NCI-H146 (cell line): ENCODE measurements around the gene TRIP13.
A peak's percentile ranks its signal among the peaks of the same experiment; 100 is the strongest.
"Not testable (repeated sequence)": the region's sequence is repeated elsewhere in the genome, so short reads cannot be mapped to it uniquely, and the experiment has no call there.

Source experiments
- DNase-seq: peaks from one replicate; lab custom pipeline; 2025; lab: John Stamatoyannopoulos, UW

Gene TRIP13

DNA sequence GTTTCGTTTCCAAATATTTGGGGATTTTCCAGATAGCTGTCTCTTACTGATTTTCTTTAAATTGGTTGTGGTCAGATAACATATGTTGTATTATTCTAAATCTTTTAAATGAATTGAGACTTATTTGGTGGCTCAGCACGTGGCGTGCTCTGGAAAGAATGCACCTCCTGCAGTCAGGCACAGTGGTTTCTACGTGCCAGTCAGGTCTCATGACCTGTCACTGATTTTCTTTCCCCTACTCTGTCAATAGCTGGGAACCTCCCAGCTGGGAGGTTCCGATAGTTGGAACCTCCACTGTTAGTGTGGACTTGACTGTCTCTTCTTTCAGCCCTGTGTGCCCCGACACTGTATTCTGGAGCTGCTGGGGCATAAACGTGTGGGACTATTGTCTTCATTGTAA, 27.6 kb downstream of the TRIP13 start:
- no peak for DNase-seq

DNA sequence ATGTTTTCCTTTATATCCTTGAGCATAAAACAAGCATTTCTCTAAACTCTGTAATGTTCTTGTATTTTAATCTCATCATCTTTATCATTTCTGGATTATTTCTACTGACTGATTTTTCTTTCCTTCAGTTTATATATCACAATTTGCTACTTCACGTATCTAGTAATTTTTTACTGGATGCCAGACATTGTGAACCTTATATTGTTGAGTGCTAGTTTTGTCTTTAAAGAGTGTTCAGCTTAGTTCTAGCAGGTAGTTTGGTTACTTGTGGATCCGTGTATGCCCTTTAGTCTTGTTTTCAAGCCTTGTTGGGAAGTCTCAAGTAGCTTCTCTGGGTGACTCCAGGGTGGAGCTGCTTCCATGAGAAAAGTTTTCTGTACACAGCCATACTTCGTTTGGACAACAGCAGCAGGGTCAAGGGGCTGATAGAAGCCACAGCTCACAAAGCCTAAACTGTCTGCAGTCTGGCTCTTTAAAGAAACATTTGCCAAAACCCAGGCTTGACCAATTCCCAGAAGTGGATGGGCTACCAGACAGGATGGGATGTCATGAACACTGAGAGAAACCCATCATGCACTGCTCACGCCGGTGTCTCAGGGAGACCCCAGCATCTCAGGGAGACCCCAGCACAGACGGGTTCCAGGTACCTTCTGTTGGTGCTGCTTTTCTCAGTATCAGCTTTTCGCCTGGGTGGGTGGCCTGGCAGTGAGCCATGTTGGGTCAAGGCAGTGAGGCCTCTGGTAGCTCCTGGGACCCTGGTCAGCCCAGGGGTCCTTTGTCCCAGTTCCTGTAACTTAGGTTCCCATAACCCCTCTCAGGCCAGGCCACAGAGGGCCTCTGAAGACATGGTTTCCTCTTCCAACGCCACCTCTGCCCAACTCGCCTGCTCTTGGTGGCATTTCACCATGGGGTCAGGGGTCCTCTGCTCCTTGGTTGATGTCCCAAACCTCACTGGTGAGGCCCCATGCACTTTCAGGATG, 29.1 kb downstream of the TRIP13 start:
- no peak for DNase-seq

DNA sequence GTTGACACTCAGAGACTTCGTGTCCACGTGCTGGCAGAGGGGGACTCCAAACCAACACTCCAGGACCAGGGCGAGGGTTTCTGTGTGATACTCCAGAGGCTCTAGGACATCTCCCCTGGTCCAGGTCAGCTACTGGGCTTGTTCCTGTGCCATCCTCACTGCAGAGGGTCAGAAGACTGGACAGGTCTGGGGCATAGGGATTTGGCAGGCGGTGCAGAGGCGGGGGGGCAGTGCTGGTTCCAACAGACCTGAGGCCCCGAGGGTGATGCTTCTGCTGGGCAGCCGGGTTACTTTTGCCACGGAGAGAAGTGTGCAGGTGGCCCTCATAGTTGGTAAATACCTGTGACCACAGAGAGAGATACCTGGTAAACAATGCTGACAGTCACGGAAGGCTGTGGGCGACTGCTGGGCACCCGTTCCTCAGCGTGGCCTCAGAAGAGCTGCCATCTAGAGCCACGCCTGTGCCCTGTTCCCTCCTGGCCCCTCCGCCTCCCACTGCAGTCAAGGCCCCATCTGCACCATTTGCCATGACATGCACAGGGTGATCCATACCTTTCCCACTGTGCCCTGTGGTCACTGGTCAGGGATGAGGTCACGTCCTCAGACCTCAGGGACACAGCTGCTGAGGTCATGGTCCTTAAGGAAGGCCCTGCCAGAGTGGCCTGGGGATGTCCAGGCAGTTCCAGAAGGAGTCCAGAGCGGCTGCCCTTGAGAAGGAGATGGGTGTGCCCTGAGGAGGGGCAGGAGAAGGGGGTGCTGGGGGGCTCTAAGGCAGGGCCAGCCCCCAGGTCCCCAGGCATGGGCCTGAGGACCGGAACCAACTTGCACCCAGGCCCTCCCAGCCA, 30.0 kb downstream of the TRIP13 start:
- no peak for DNase-seq

DNA sequence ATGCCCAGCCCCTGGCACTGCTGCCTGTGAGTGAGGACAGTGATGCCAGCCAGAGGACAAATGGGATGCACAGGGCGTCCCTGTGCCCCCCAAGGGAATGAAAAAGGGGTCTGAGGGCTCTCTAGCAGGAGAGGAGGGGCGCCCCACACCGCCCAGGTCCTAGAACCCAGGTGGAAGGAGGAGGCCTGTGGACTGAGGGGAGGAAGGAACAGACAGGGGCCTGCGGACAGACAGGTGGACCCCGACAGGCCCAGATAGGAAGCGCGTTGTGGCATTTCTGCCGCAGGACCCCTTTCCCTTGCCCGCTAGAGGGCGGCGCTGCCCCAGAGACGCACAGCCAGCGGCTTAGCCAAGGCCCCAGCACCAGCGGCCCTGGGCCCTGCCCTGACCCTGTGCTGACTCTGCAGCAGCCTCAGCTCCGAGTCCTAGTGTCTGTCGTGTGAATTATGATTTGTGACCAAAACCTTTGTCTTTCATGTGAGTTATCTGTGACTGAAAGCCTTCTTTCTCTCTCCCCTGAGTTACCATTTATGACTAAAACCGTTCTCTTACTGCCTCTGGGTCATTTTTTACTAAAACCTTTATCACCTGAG, 30.7 kb downstream of the TRIP13 start:
- peak; percentile 66 for DNase-seq

DNA sequence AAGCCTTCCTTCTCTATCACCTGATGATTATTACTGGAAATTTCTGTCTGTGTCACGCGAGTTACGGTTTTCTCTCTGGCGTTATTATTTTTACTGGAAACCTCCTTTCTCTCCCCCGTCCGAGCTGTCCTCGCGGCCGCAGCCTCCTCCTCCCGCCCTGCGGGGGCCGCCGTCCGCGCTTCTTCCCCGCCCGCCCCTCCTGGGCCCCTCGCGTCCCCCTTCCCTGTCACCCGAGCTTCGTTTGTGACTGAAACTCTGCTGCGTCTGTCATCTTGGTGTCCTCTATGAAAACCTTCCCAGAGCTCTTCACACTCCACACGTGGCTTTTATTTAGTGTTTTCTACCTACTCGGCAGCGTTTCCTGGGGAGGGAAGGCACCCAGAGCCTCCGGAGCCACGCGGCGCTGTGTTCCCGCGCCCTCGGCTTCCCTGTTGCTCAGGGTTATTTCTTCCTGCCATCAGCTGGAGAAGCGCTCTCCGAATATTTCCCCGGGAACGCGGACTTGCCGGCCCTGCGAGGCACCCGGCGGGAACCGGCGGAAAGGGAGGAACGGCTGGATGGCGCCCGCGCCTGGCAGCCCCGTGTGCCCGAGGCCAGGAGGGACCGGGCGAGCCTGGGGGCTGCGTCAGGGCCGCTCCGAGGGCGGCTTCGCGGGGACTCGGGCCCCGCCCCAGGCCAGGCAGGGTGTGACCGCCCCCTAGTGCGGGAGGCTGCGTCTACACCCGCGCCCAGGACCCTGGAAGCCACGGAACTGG, 33.9 kb downstream of the TRIP13 start:
- no peak for DNase-seq

DNA sequence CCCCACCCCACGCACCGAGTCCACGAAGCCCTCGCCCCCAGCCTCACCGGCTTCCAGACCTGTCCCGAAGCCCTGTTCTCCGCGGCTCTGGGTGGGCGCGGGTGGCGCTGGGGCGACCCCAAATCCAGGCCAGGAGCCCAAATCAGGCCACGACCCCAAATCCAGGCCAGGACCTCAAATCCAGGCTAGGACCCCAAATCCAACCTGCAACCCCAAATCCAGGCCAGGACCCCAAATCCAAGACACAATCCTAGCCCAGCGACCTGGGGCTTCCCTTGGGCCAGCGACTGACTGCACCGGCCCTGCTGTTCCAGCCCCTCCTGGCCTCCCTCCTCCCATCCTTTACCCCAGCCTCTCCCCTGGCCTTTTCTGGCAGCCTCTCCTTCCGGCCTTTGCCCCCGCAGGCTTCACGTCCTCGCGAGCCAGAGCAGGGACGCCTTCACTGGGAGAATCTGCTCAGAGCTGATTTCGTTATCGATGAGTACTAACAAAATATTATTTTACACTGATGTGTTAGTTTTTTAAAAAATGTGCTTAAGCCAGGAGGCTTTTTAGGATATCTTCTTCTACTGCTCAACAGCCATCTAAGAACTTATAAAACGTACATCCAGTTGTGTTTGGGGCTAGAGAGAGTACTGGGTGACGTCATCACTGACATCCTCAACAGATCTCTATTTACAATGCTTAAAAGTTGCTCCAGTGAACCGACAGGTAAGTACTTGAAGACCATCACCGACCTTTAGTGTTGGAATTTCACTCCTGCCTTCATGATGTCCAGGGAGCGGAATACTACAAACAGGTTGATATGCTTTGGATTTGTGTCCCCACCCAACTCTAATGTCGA, 34.7 kb downstream of the TRIP13 start:
- DNase-seq: no peak

DNA sequence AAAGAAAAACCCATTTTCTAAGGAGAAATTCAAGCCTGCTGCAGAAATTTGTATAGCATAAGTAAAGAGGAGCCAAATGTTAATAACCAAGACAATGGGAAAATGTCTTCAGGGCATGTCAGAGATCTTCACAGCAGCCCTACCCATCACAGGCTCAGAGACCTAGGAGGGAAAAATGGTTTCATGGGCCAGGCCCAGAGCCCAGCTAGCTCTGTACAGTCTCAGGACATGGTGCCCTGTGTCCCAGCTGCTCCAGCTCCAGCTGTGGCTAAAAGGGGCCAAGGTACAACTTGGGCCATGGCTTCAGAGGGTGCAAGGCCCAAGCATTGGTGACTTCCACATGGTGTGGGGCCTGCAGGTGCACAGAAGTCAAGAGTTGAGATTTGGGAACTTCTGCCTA, 36.5 kb downstream of the TRIP13 start:
- not testable (repeated sequence) for DNase-seq

DNA sequence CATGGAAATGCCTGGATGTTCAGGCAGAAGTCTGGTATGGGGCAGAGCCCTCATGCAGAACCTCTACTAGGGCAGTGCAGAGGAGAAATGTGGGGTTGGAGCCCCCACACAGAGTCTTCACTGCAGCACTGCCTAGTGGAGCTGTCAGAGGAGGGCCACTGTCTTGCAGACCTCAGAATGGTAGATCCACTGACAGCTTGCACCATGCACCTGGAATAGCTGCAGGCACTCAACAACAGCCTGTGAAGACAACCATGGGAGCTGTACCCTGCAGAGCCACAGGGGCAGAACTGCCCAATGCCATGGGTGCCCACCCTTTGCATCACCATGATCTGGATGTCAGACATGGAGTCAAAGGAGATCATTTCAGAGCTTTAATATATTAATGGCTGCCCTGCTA, 36.9 kb downstream of the TRIP13 start:
- no peak for DNase-seq

DNA sequence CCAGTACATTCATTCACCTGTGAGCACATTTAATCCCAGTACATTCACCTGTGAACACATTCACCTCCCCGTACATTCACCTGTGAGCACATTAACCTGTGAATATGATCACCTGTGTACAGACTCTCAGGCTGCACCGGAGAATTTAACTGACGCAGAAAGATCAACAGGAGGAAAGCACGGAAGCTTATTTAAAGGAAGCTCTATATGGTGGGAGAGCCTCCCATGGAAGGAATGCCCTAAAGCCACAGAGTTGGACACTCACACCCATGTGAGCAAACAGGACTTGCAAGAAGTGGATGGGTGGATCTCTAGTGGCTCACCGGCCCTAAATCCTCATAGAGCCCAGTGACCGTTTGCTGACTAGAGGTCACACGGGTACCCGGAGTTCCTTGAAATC, 38.2 kb downstream of the TRIP13 start:
- no peak for DNase-seq

DNA sequence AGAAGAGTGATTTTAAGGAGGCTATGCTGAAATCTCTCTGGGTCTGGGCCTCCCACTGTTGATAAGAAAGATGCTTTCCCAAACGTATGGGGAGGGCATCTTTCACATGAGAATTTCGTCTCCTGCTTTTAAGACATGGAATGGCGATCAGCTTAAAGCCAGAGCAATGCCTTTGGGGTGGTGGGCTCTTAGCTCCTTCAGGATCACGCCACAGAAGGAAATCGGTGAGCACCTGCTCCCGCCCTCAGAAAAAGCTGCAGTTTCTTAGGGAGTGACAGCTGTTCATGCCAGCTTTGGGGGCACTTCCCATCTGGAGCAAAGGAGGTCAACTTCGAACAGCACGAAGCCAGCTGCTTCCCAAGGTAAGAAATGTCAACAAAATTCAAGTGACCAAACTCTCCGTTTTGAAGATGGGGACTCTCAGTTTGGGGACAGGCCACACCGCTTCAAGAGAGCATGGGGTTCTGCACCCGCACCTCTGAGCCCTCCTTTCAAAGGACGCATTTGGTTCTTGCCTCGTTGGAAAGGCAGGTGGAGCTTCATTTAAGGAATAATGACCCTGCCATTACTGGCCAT, 39.0 kb downstream of the TRIP13 start:
- no peak for DNase-seq

DNA sequence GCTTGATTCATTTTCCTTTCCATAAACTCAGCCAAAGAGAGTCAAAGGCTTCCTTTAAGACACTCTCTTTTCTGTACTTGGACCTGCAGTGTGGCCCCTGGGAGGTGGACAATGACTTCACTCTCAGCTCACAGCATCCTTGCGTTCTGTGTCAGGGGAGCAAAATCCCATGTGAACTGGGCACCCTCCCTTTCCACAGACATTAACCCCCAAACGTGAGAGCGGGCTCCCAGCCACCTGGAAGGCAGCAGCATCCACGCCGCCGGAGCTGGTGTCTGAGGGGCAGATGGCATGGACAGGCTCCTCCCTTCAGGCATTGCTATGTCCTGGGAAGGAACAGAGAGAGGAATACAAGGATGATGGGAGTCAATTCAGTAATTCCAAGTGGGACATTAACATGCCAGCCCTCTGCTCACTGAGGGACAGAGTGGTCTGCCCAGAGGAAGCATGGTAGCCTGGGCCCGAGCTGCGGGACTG, 39.5 kb downstream of the TRIP13 start:
- DNase-seq: no peak

DNA sequence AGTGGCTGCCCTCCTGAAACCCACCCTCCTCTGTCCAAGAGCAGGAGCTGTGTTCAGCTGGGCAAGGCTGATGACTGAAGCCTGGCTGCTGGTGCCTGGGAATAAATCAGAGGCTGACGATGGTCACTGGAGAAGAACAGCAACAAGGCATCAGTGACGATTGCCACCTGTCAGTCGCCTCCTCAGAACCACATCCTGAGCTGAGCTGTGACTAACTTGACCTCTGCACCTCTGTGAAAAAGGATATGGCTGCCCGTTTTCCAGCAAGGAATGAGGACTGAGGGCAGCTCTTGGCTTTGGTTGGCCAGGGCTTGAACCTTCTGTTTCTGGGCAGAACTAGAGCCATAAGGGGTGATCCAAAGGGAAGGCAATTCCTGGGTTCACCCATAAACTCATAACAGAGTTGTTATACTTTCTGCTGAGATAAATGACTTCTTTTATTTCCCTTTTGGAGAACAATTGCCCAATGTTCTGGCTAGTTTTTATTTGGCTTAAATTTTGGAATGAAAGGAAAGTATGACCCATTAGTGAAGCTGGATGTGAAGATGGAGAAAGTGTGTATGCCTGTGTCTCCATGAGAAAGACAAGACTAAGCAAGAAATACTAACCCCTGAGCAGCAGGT, 40.1 kb downstream of the TRIP13 start:
- DNase-seq: no peak

DNA sequence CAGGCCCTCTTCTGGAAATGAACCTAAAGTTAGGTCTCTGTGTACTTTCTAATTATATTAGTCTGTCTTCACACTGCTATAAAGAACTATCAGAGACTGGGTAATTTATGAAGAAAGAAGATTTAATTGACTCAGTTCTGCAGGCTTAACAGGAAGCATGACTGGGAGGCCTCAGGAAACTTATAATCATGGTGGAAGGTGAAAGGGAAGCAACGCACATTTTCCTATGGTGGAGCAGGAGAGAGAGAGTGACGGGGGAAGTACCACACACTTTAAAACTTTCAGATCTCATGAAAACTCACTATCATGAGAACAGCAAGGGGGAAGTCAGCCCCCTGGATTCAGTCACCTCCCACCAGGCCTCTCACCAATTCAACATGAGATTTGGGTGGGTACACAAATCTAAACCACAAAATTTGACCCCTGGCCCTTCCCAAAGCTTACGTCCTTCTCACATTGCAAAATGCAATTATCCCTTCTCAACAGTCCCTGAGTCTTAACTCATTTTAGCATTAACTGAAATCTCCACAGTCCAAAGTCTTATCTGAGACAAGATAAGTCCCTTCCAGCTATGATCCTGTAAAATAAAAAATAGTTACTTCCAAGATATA, 40.7 kb downstream of the TRIP13 start:
- no peak for DNase-seq

DNA sequence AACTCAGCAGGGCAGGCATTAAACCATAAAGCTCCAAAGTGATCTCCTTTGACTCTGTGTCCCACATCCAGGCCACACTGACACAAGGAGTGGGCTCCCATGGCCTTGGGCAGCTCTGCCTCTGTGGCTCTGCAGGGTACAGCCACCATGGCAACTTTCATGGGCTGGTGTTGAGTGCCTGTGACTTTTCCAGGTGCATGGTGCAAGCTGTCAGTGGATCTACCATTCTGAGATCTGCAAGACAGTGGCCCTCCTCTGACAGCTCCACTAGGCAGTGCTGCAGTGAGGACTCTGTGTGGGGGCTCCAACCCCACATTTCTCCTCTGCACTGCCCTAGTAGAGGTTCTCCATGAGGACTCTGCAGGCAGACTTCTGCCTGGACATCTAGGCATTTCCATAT, 41.3 kb downstream of the TRIP13 start:
- DNase-seq: not testable (repeated sequence)

DNA sequence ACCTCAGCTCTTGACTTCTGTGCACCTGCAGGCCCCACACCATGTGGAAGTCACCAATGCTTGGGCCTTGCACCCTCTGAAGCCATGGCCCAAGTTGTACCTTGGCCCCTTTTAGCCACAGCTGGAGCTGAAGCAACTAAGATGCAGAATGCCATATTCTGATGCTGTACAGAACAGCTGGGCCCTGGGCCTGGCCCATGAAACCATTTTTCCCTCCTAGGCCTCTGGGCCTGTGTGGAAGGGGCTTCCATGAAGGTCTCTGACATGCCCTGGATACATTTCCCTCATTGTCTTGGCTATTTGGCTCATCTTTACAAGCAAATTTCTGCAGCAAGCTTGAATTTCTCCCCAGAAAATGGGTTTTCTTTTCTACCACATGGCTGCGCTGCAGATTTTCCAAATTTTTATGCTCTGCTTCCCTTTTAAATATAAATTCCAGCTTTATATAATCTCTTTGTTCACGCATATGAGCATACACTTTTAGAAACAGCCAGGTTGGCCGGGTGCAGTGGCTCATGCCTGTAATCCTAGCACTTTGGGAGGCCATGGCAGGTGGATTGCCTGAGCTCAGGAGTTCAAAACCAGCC, 41.8 kb downstream of the TRIP13 start:
- not testable (repeated sequence) for DNase-seq

DNA sequence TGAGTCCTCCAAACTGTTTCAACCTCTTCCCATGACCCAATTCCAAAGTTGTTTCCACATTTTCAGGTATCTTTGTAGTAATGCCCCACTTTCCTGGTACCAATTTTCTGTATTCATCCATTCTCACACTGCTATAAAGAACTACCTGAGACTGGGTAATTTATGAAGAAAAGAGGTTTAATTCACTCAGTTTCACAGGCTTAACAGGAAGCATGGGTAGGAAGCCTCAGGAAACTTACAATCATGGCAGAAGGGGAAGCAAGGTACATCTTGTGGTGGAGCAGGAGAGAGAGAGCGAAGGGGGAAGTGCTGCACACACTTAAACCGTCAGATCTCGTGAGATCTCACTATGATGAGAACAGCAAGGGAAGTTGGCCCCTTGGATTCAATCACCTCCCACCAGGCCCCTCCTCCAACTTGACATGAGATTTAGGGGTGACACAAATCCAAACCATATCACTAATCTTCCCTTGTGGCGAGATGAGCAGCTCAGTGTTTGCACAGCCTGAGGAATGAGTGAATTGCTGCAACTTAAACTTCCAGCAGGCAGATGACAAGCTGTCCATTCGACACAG, 42.9 kb downstream of the TRIP13 start:
- DNase-seq: no peak

DNA sequence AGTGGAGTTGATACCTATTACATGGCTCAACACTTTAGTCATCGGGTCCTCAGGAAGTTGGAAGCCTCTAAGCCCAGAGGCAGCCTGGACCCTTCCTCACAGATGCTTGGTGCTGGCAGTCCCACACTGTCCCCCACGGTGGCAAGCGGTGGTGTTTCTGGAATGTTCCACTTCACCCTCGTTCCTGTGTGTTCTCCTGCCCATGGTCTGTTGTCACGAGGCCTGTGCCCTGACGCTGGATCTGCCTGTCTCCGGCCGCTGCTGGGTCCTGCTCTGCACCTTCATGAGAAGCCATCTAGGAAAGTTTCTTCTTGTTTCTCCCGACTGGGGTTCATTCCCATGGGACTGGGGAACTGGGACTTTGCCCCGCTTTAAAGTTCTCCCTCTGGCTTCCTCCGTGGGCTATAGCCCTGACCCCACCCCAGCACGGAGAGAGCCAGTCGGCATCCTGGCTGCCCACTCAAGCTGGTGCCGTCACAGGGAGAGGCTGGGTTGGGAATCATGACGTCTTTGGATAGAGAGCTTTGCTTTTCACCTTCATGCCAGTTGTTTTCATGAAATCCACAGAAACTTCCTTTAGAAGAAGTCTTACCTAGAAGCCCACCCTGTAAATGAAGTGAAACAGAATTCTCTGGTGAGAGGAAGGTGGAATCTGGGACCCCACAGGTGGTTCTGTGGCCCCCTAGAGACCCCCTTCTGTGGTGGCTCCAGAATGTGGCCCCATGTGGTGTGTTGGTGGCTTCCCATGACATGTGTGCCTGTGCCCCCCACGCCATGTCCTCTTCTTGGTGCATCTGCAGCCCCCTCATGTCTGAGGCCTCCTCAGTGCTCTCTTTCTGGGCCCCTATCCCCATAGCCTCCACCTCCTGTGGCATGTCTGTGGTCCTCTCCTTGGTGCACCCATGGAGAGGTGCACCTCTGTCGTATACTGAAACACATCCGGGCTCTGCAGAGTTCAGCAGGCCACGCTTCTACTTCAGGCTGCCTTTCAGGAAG, 43.8 kb downstream of the TRIP13 start:
- no peak for DNase-seq
